ENCODE data around the gene COPA.

- TF ChIP-seq, protein P1, sequence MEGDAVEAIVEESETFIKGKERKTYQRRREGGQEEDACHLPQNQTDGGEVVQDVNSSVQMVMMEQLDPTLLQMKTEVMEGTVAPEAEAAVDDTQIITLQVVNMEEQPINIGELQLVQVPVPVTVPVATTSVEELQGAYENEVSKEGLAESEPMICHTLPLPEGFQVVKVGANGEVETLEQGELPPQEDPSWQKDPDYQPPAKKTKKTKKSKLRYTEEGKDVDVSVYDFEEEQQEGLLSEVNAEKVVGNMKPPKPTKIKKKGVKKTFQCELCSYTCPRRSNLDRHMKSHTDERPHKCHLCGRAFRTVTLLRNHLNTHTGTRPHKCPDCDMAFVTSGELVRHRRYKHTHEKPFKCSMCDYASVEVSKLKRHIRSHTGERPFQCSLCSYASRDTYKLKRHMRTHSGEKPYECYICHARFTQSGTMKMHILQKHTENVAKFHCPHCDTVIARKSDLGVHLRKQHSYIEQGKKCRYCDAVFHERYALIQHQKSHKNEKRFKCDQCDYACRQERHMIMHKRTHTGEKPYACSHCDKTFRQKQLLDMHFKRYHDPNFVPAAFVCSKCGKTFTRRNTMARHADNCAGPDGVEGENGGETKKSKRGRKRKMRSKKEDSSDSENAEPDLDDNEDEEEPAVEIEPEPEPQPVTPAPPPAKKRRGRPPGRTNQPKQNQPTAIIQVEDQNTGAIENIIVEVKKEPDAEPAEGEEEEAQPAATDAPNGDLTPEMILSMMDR (IDR thresholded peaks at IDR 0.05; ENCODE audit: insufficient read depth, low read length, poor library complexity, severe bottlenecking) = no peak
- TF ChIP-seq EZH2phosphoT487 (conservative IDR thresholded peaks at IDR 0.05; ENCODE audit: low read length) = no peak
Measured at GRCh38 chr1:160300173-160300572, 42.9 kb downstream of the COPA start.
